Lung (tissue), 12 donors: ENCODE results near the gene ZCCHC18. TPM values are rescaled to one million over a fixed set of nuclear protein-coding genes. Genes with fewer than 3 reads are reported as not detected.

Experiments
- ATAC-seq: fragments of 200-7000 bp; cut with Tn5 transposase; one replicate; pipeline ENCODE4 v1.9.1; 2020; ENCODE audit warnings: moderate number of reproducible peaks; ENCODE audit not compliant: insufficient read depth, low FRiP score
- DNase-seq, 3 donors: peaks; one replicate each; pipeline ENCODE4 v3.0.0-alpha.2; 2013 to 2017
- H3K27ac ChIP-seq, 2 donors: one replicate each; pipeline ENCODE4 v1.5.1; 2013; ENCODE audit warnings: mild to moderate bottlenecking in 2 of 2, moderate library complexity in 2 of 2, control low read depth in 1 of 2, inconsistent platforms in 1 of 2, low read depth in 1 of 2, low read length in 1 of 2
- H3K27me3 ChIP-seq, 3 donors: one replicate each; pipeline ENCODE4 v1.5.1; 2013; ENCODE audit warnings: low read length in 2 of 3; ENCODE audit not compliant: control insufficient read depth in 3 of 3, insufficient read depth in 3 of 3
- H3K36me3 ChIP-seq, 4 donors: one replicate each; pipeline ENCODE4 v1.5.1; 2013; ENCODE audit warnings: low read length in 4 of 4, mild to moderate bottlenecking in 1 of 4, moderate library complexity in 1 of 4; ENCODE audit not compliant: control insufficient read depth in 4 of 4, insufficient read depth in 4 of 4
- H3K4me1 ChIP-seq, 5 donors: one replicate each; pipeline ENCODE4 v1.5.1; 2013; ENCODE audit warnings: low read length in 5 of 5, mild to moderate bottlenecking in 2 of 5, moderate library complexity in 1 of 5; ENCODE audit not compliant: control insufficient read depth in 5 of 5, insufficient read depth in 5 of 5
- H3K4me3 ChIP-seq: one replicate; pipeline ENCODE4 v1.5.1; 2013; ENCODE audit warnings: mild to moderate bottlenecking, control low read depth, moderate library complexity
- H3K9ac ChIP-seq, 2 donors: one replicate each; pipeline ENCODE4 v1.5.1; 2013; ENCODE audit warnings: low read length in 2 of 2, control low read depth in 1 of 2; ENCODE audit not compliant: insufficient read depth in 1 of 2
- H3K9me3 ChIP-seq, 4 donors: one replicate each; pipeline ENCODE4 v1.5.1; 2013; ENCODE audit warnings: low read length in 3 of 4, mild to moderate bottlenecking in 1 of 4, moderate library complexity in 1 of 4; ENCODE audit not compliant: control insufficient read depth in 4 of 4, insufficient read depth in 3 of 4
- WGBS, 2 donors: extraction: QIAGEN DNeasy Blood & Tissue Kit; methylation state at CpG; one replicate each; pipeline ENCODE4 v1.1.7; 2013; 5-methylcytosine and 5-hydroxymethylcytosine counted together
- polyA plus RNA-seq, 2 donors: library from polyadenylated mRNA; stranded (reverse); fragments of 200-250 nt; gene quantifications; one replicate each; pipeline ENCODE4 v1.2.1, GENCODE V29; 2013
- total RNA-seq, 2 donors: library from RNA; depleted of rRNA in 1 of 2; stranded (reverse); fragments of >200 nt in 1 of 2; gene quantifications; one replicate each; pipeline ENCODE4 v1.2.1, GENCODE V29; 2014 to 2021
- TF ChIP-seq, protein P1 (sequence below): IDR thresholded peaks from 2 replicates; pipeline ENCODE4 v1.5.1; 2012; ENCODE audit warnings: mild to moderate bottlenecking; ENCODE audit errors: control extremely low read depth, extremely low read depth
- donor health status: control.
- donor health status: control.
- donor health status: Bipolar disorder and iron deficiency.
- donor health status: healthy.
- donor health status: DM: yes; HTN: yes; CAD: no.

The ZCCHC18 gene
- total and polyA plus RNA-seq, 4 donors, result 0.24 to 1.1 (median 0.54) TPM

DNA sequence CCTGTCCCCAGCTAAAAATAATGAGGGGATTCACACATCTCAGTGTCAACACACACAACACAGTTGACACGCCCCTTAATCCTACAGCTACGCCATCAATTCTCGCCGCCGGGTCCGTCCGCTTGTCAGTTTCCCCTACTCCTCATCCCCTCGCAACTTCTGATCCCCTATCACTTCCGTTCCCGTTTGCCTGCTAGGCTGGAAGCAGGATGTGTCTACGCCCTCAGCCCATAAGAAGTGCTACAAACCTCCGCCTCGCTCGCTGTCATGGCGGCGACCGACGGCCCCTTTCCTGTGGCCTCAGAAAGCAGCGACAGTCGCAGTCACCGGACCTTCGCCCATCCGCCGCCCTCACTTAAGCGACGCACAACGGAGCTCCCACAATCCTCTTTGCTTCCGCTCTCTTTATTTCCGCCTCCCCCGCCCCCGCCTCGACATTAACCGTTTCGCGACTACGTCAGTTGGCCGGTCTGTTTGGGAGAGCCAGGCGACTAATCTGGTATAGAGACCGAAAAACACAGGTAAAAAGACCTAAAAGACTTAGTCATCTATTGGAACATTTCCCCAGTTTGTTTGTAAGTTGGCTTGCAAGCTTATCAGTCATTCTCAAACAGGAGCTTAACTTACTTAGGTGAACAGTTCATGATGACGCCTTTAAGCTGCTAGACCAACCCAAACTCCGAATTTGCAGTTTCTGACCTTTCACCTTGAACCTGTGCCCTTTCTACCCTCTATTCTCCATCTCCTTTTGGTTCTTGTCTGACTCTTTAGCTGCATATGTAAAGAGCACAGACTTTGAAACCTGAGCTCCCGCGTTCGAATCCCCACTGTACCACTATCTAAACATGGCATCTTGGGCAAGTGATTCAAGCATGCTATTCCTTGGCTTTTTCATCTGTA is 44.6 kb downstream of the ZCCHC18 start, which contains the start of gene SLC25A53:
SLC25A53 (minus strand) TSS at position 380 of the 900 bp plus-strand sequence. CDS start 51,752 bp downstream, outside the sequence.
- TF ChIP-seq, protein P1, sequence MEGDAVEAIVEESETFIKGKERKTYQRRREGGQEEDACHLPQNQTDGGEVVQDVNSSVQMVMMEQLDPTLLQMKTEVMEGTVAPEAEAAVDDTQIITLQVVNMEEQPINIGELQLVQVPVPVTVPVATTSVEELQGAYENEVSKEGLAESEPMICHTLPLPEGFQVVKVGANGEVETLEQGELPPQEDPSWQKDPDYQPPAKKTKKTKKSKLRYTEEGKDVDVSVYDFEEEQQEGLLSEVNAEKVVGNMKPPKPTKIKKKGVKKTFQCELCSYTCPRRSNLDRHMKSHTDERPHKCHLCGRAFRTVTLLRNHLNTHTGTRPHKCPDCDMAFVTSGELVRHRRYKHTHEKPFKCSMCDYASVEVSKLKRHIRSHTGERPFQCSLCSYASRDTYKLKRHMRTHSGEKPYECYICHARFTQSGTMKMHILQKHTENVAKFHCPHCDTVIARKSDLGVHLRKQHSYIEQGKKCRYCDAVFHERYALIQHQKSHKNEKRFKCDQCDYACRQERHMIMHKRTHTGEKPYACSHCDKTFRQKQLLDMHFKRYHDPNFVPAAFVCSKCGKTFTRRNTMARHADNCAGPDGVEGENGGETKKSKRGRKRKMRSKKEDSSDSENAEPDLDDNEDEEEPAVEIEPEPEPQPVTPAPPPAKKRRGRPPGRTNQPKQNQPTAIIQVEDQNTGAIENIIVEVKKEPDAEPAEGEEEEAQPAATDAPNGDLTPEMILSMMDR, result no peak
- Histone ChIP-seq H3K9me3 (no peaks in the 10 kb centered on the region), H3K36me3 (no peaks in the 10 kb centered on the region), H3K4me1 (peaks cover 0 to 3% (median 0%) of the 10 kb centered on the region in 5 donors), H3K9ac (peak within 1 kb of the TSS; percentile 72 to 82), H3K27me3 (peaks cover 0 to 12% (median 6%) of the 10 kb centered on the region in 3 donors), H3K27ac (peak within 1 kb of the TSS; percentile 86 to 96), H3K4me3 (peak within 1 kb of the TSS; percentile 35)
- DNase-seq, result peak; percentile 85 to 91 (median 87)
- WGBS, 2 donors, result 0 to 34% methylated on average over 44 of the region's 44 CpGs
- peak; percentile 90 for ATAC-seq

Other genes with a start within 250 kb of the ZCCHC18 start
- gene TMSB15B, start 149.9 kb upstream of the ZCCHC18 start, total RNA-seq, result 1 to 10 TPM; 1.7 to 6.2 TPM
- gene TMSB15B, start 149.9 kb upstream of the ZCCHC18 start, polyA plus RNA-seq, result 1 to 10 TPM; 1.2 to 3.3 TPM
- gene H2BW1, start 98.8 kb upstream of the ZCCHC18 start, total RNA-seq, result not detected
- not detected for gene H2BW1, start 98.8 kb upstream of the ZCCHC18 start, polyA plus RNA-seq
- not detected for gene H2BW2, start 72.6 kb upstream of the ZCCHC18 start, total RNA-seq
- not detected for gene H2BW2, start 72.6 kb upstream of the ZCCHC18 start, polyA plus RNA-seq
- 10 to 100 TPM in 1 of 2 donors, under 1 TPM in 1; 0.86 to 12.3 TPM for gene TMSB15C, start 36.3 kb upstream of the ZCCHC18 start, total RNA-seq
- gene TMSB15C, start 36.3 kb upstream of the ZCCHC18 start, polyA plus RNA-seq, result under 1 TPM; 0.26 to 0.61 TPM
- 10 to 100 TPM in 1 of 2 donors, 1 to 10 TPM in 1; 6.2 to 29.4 TPM for gene SLC25A53, start 44.5 kb downstream of the ZCCHC18 start, total RNA-seq
- gene SLC25A53, start 44.5 kb downstream of the ZCCHC18 start, polyA plus RNA-seq, result 1 to 10 TPM; 4.8 to 5.7 TPM
- gene FAM199X, start 53.9 kb downstream of the ZCCHC18 start, total RNA-seq, result 10 to 100 TPM; 15.1 to 30.5 TPM
- gene FAM199X, start 53.9 kb downstream of the ZCCHC18 start, polyA plus RNA-seq, result 1 to 10 TPM; 7.5 to 8.6 TPM
- gene ESX1, start 142.4 kb downstream of the ZCCHC18 start, total RNA-seq, result not detected
- gene ESX1, start 142.4 kb downstream of the ZCCHC18 start, polyA plus RNA-seq, result not detected